Measurements from ENCODE around the gene AREL1. TPM values are rescaled to one million over a fixed set of nuclear protein-coding genes. Genes with fewer than 3 reads are reported as not detected.

AREL1 gene
- total and polyA plus RNA-seq, 2 donors (not counting 3 experiments of a cell fraction or from before 2014, with no cell fraction given): 46.4 to 67.2 TPM

DNA sequence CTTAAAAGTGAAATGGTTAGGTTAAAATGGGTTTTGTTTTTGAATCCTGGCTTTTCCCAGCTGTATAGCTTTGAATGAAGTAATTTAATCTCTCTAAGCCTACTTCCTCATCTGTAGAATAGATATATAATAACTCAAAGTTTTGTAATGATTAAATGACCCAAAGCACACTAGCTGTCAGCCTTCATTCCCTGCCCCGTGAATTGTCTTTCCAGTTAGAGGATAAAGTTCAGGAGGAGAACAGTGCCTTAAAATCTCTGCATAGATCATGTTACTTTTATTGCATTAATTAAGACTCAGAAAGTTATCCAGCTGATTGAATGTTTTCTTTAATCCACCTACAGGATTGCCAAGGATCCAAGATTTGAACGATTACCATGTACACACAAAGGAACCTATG is 19.5 kb upstream of the AREL1 start:
- intact Hi-C loops (cut with micrococcal nuclease): no loop called here
- TF ChIP-seq MYC (IDR thresholded peaks at IDR 0.05; ENCODE audit: low read depth, low read length) (no peak), POLR2A (IDR thresholded peaks at IDR 0.05; ENCODE audit: low read depth, low read length) (no peak), GATA2 (IDR thresholded peaks at IDR 0.05; ENCODE audit: insufficient read depth, insufficient read length, low read depth, low read length) (no peak), POLR2AphosphoS5 (IDR thresholded peaks at IDR 0.05; ENCODE audit: insufficient read depth, low read depth, low read length) (no peak), EZH2 (IDR thresholded peaks at IDR 0.05; ENCODE audit: borderline replicate concordance, low read depth, low read length, severe bottlenecking) (no peak), FOS (IDR thresholded peaks at IDR 0.05; ENCODE audit: borderline replicate concordance, insufficient read depth, low read length) (no peak)
- TF ChIP-seq, protein P1, sequence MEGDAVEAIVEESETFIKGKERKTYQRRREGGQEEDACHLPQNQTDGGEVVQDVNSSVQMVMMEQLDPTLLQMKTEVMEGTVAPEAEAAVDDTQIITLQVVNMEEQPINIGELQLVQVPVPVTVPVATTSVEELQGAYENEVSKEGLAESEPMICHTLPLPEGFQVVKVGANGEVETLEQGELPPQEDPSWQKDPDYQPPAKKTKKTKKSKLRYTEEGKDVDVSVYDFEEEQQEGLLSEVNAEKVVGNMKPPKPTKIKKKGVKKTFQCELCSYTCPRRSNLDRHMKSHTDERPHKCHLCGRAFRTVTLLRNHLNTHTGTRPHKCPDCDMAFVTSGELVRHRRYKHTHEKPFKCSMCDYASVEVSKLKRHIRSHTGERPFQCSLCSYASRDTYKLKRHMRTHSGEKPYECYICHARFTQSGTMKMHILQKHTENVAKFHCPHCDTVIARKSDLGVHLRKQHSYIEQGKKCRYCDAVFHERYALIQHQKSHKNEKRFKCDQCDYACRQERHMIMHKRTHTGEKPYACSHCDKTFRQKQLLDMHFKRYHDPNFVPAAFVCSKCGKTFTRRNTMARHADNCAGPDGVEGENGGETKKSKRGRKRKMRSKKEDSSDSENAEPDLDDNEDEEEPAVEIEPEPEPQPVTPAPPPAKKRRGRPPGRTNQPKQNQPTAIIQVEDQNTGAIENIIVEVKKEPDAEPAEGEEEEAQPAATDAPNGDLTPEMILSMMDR (IDR thresholded peaks at IDR 0.05; ENCODE audit: extremely low read depth in 1 of 2, insufficient read depth in 1 of 2, low read depth in 1 of 2, low read length in 2 of 2): no peak
- TF ChIP-seq, protein P2, sequence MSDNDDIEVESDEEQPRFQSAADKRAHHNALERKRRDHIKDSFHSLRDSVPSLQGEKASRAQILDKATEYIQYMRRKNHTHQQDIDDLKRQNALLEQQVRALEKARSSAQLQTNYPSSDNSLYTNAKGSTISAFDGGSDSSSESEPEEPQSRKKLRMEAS (IDR thresholded peaks at IDR 0.05; ENCODE audit: insufficient read depth, insufficient read length): no peak
- H3K36me3 ChIP-seq (ENCODE audit: control insufficient read depth in 2 of 2, extremely low read depth in 1 of 2, insufficient read depth in 2 of 2, low read length in 2 of 2): peaks cover 6 to 18% of the 10 kb centered on the region in 2 experiments
- no TSS peak for BruUV-seq (replicated peaks)
- CTCF ChIA-PET: interaction anchor here (1.8 to 2.7 kb wide), 2 partner anchors 72 to 123 kb away, joined by 4 to 10 read pairs; no protein-coding TSS in a partner anchor
- DNase-seq (ENCODE audit: low read depth, low spot score) (no peak), FAIRE-seq (no peak)
- POLR2A ChIA-PET: no interaction called here
- H3K4me3 ChIP-seq (replicated peaks in 1 of 3; ENCODE audit: insufficient read depth in 1 of 3, low read depth in 1 of 3, low read length in 3 of 3): no peak overlapping the region
- no peaks in the 10 kb centered on the region for H4K20me1 ChIP-seq (replicated peaks; ENCODE audit: control insufficient read depth, extremely low read depth, insufficient read depth, low read length)
- no peak overlapping the region for H2AFZ ChIP-seq (ENCODE audit: low read depth, low read length)
- no peaks in the 10 kb centered on the region for H3K9me3 ChIP-seq (replicated peaks; ENCODE audit: control insufficient read depth, insufficient read depth, low read length)
- no peak overlapping the region for H3K9ac ChIP-seq (replicated peaks; ENCODE audit: extremely low read depth, insufficient read depth, low read length)
- no peak overlapping the region for H3K27ac ChIP-seq (ENCODE audit: insufficient read depth, low read depth, low read length)
- no peak overlapping the region for H3K4me2 ChIP-seq (ENCODE audit: insufficient read depth, low read length)
- dilution Hi-C loops (cut with MboI; ENCODE audit: extremely low pct_ligation_motif_present, low sequenced_read_pairs): no loop called here
- no peaks in the 10 kb centered on the region for H3K4me1 ChIP-seq (ENCODE audit: control insufficient read depth, extremely low read depth, insufficient read depth, low read length)
- H3K79me2 ChIP-seq (ENCODE audit: control insufficient read depth, insufficient read depth, low read length): no peaks in the 10 kb centered on the region
- H3K9me1 ChIP-seq (replicated peaks; ENCODE audit: control insufficient read depth, extremely low read depth, insufficient read depth, low read length): no peaks in the 10 kb centered on the region
- no peaks in the 10 kb centered on the region for H3K27me3 ChIP-seq (ENCODE audit: control insufficient read depth in 2 of 2, insufficient read depth in 2 of 2, low read length in 2 of 2)
